ENCODE results near the gene CRY2. TPM values are rescaled to one million over a fixed set of nuclear protein-coding genes. Genes with fewer than 3 reads are reported as not detected.

CRY2 gene
- total and polyA plus RNA-seq, 2 donors (not counting 1 experiment from before 2014, with no cell fraction given) = 8.3 to 21.5 TPM

- Histone ChIP-seq H3K27me3 (ENCODE audit: control insufficient read depth, insufficient read depth, low read length) (no peaks in the 10 kb centered on the region), H2AFZ (ENCODE audit: low read length) (peak overlapping the region; percentile 79), H3K4me3 (replicated peaks in 1 of 4; ENCODE audit: control extremely low read depth in 1 of 4, insufficient read depth in 1 of 4, low read depth in 3 of 4, low read length in 4 of 4) (peak overlapping the region; percentile 73 to 91 (median 86)), H4K20me1 (ENCODE audit: control insufficient read depth, extremely low read depth, insufficient read depth, low read length) (no peaks in the 10 kb centered on the region), H3K9me3 (ENCODE audit: control insufficient read depth, insufficient read depth, low read depth, low read length) (no peaks in the 10 kb centered on the region), H3K27ac (ENCODE audit: insufficient read depth, low read length) (peak overlapping the region; percentile 94), H3K4me2 (ENCODE audit: extremely low read depth, insufficient read depth, low read length) (peak overlapping the region; percentile 79), H3K36me3 (ENCODE audit: control insufficient read depth, insufficient read depth, low read length) (peaks cover 4% of the 10 kb centered on the region), H3K9ac (ENCODE audit: insufficient read depth, low read length) (peak overlapping the region; percentile 83), H3K4me1 (ENCODE audit: control insufficient read depth, extremely low read depth, insufficient read depth, low read length) (peaks cover 7% of the 10 kb centered on the region), H3K79me2 (ENCODE audit: control insufficient read depth, insufficient read depth, low read length) (peaks cover 28% of the 10 kb centered on the region)
- TF ChIP-seq CTCF (conservative IDR thresholded peaks at IDR 0.05 in 1 of 2, IDR thresholded peaks at IDR 0.05 in 1 of 2; ENCODE audit: low read depth in 1 of 2, low read length in 2 of 2) (no peak), EZH2 (IDR thresholded peaks at IDR 0.05; ENCODE audit: low read length, missing control alignments) (no peak)
- DNase-seq (ENCODE audit: low read depth in 2 of 2) = peak; percentile 55 to 66
Measured at GRCh38 chr11:45803971-45804760, 43.1 kb upstream of the CRY2 start.

- Histone ChIP-seq H3K9ac (ENCODE audit: insufficient read depth, low read length) (peak within 1 kb of the TSS; percentile 83), H3K27ac (ENCODE audit: insufficient read depth, low read length) (peak within 1 kb of the TSS; percentile 94), H3K4me3 (replicated peaks in 1 of 4; ENCODE audit: control extremely low read depth in 1 of 4, insufficient read depth in 1 of 4, low read depth in 3 of 4, low read length in 4 of 4) (peak within 1 kb of the TSS; percentile 83 to 91 (median 86)), H3K9me3 (ENCODE audit: control insufficient read depth, insufficient read depth, low read depth, low read length) (no peaks in the 10 kb centered on the region), H3K36me3 (ENCODE audit: control insufficient read depth, insufficient read depth, low read length) (peaks cover 4% of the 10 kb centered on the region), H4K20me1 (ENCODE audit: control insufficient read depth, extremely low read depth, insufficient read depth, low read length) (no peaks in the 10 kb centered on the region), H2AFZ (ENCODE audit: low read length) (peak within 1 kb of the TSS; percentile 79), H3K4me2 (ENCODE audit: extremely low read depth, insufficient read depth, low read length) (peak within 1 kb of the TSS; percentile 97), H3K79me2 (ENCODE audit: control insufficient read depth, insufficient read depth, low read length) (peaks cover 28% of the 10 kb centered on the region), H3K27me3 (ENCODE audit: control insufficient read depth, insufficient read depth, low read length) (no peaks in the 10 kb centered on the region), H3K4me1 (ENCODE audit: control insufficient read depth, extremely low read depth, insufficient read depth, low read length) (peaks cover 7% of the 10 kb centered on the region)
- TF ChIP-seq EZH2 (IDR thresholded peaks at IDR 0.05; ENCODE audit: low read length, missing control alignments) = no peak
- no peak for TF ChIP-seq CTCF (conservative IDR thresholded peaks at IDR 0.05 in 1 of 2, IDR thresholded peaks at IDR 0.05 in 1 of 2; ENCODE audit: low read depth in 1 of 2, low read length in 2 of 2)
- peak; percentile 92 to 93 for DNase-seq (ENCODE audit: low read depth in 2 of 2)
Measured at GRCh38 chr11:45804761-45805304, 42.4 kb upstream of the CRY2 start, which contains the start of gene SLC35C1. TSS of gene SLC35C1 (plus strand) at chr11:45805149. CDS start at chr11:45805802, 653 bp downstream.

GRCh38 chr11:45805305-45806071 is 41.8 kb upstream of the CRY2 start:
- no peaks in the 10 kb centered on the region for H3K27me3 ChIP-seq (ENCODE audit: control insufficient read depth, insufficient read depth, low read length)
- H3K27ac ChIP-seq (ENCODE audit: insufficient read depth, low read length) = peak overlapping the region; percentile 94
- H3K4me3 ChIP-seq (replicated peaks in 1 of 4; ENCODE audit: control extremely low read depth in 1 of 4, insufficient read depth in 1 of 4, low read depth in 3 of 4, low read length in 4 of 4) = peak overlapping the region; percentile 83 to 91 (median 86)
- no peaks in the 10 kb centered on the region for H3K9me3 ChIP-seq (ENCODE audit: control insufficient read depth, insufficient read depth, low read depth, low read length)
- H2AFZ ChIP-seq (ENCODE audit: low read length) = peak overlapping the region; percentile 67
- H3K79me2 ChIP-seq (ENCODE audit: control insufficient read depth, insufficient read depth, low read length) = peaks cover 28% of the 10 kb centered on the region
- DNase-seq (ENCODE audit: low read depth in 2 of 2) = peak; percentile 63 to 87
- peak overlapping the region; percentile 83 for H3K9ac ChIP-seq (ENCODE audit: insufficient read depth, low read length)
- H3K4me2 ChIP-seq (ENCODE audit: extremely low read depth, insufficient read depth, low read length) = peak overlapping the region; percentile 97
- TF ChIP-seq CTCF (conservative IDR thresholded peaks at IDR 0.05 in 1 of 2, IDR thresholded peaks at IDR 0.05 in 1 of 2; ENCODE audit: low read depth in 1 of 2, low read length in 2 of 2) = no peak
- TF ChIP-seq EZH2 (IDR thresholded peaks at IDR 0.05; ENCODE audit: low read length, missing control alignments) = no peak
- no peaks in the 10 kb centered on the region for H4K20me1 ChIP-seq (ENCODE audit: control insufficient read depth, extremely low read depth, insufficient read depth, low read length)
- H3K4me1 ChIP-seq (ENCODE audit: control insufficient read depth, extremely low read depth, insufficient read depth, low read length) = peaks cover 7% of the 10 kb centered on the region
- peaks cover 4% of the 10 kb centered on the region for H3K36me3 ChIP-seq (ENCODE audit: control insufficient read depth, insufficient read depth, low read length)

Measured in fibroblast of lung (primary cell).